Common myeloid progenitor, CD34-positive (primary cell): Measurements from ENCODE around the gene L3MBTL2.

Source experiments
- CTCF ChIA-PET: fragments of 350-600 bp; sonication (Branson Sonifier 250); formaldehyde crosslinking; loops from one replicate; lab custom pipeline; 2021; ENCODE audit warnings: antibody characterized with exemption; lab: Charles Lee
- POLR2A ChIA-PET: fragments of 350-600 bp; sonication (Branson Sonifier 250); formaldehyde crosslinking; loops from one replicate; lab custom pipeline; 2021; ENCODE audit warnings: antibody characterized with exemption; lab: Charles Lee
- DNase-seq, 3 donors: peaks; one replicate each; pipeline versions ENCODE4 v3.0.0 to v3.0.0-alpha.2; 2013
- H3K27ac ChIP-seq, 2 experiments: 1 replicate in 1 of 2; 2 replicates in 1 of 2; pipeline ENCODE4 v1.7.0; 2013; ENCODE audit warnings: inconsistent platforms in 2 of 2, low read length in 2 of 2, mild to moderate bottlenecking in 2 of 2, low read depth in 1 of 2, moderate library complexity in 1 of 2; ENCODE audit not compliant: severe bottlenecking in 2 of 2, insufficient read depth in 1 of 2, poor library complexity in 1 of 2
- H3K27me3 ChIP-seq, 5 experiments: replicated peaks in 2 of 5; 1 replicate in 3 of 5; 2 replicates in 2 of 5; pipeline versions ENCODE4 v1.6.1 to v1.7.0; 2013; ENCODE audit warnings: low read length in 4 of 5, mild to moderate bottlenecking in 2 of 5, moderate library complexity in 2 of 5, inconsistent platforms in 1 of 5; ENCODE audit not compliant: insufficient read depth in 5 of 5, control insufficient read depth in 4 of 5
- H3K36me3 ChIP-seq, 4 experiments: 1 replicate in 2 of 4; 2 replicates in 2 of 4; pipeline versions ENCODE4 v1.6.1 to v1.7.0; 2013; ENCODE audit warnings: low read length in 3 of 4, control low read depth in 1 of 4, mild to moderate bottlenecking in 1 of 4; ENCODE audit not compliant: control insufficient read depth in 4 of 4, insufficient read depth in 4 of 4
- H3K4me1 ChIP-seq, 4 experiments: 1 replicate in 3 of 4; 2 replicates in 1 of 4; pipeline versions ENCODE4 v1.6.1 to v1.7.1; 2013; ENCODE audit warnings: low read length in 3 of 4, mild to moderate bottlenecking in 3 of 4, control low read depth in 1 of 4, inconsistent platforms in 1 of 4, moderate library complexity in 1 of 4; ENCODE audit not compliant: control insufficient read depth in 4 of 4, insufficient read depth in 4 of 4; ENCODE audit errors: control extremely low read depth in 1 of 4
- H3K4me3 ChIP-seq, 7 experiments: 1 replicate in 4 of 7; 2 replicates in 3 of 7; pipeline versions ENCODE4 v1.5.1 to v1.7.0; 2013; ENCODE audit warnings: mild to moderate bottlenecking in 7 of 7, low read length in 6 of 7, moderate library complexity in 6 of 7, inconsistent platforms in 2 of 7, low read depth in 2 of 7, control low read depth in 1 of 7; ENCODE audit not compliant: insufficient read depth in 4 of 7, control insufficient read depth in 1 of 7; ENCODE audit errors: extremely low read depth in 1 of 7
- H3K9me3 ChIP-seq, 5 experiments: 1 replicate in 4 of 5; 2 replicates in 1 of 5; pipeline versions ENCODE4 v1.6.1 to v1.7.1; 2013; ENCODE audit warnings: low read length in 4 of 5, mild to moderate bottlenecking in 2 of 5, inconsistent platforms in 1 of 5, low read depth in 1 of 5, moderate library complexity in 1 of 5; ENCODE audit not compliant: control insufficient read depth in 4 of 5, insufficient read depth in 2 of 5; ENCODE audit errors: control extremely low read depth in 1 of 5
- WGBS: methylation state at CpG from one replicate; pipeline ENCODE4 v1.1.5; 2013; ENCODE audit not compliant: insufficient coverage; 5-methylcytosine and 5-hydroxymethylcytosine counted together

Gene L3MBTL2

DNA sequence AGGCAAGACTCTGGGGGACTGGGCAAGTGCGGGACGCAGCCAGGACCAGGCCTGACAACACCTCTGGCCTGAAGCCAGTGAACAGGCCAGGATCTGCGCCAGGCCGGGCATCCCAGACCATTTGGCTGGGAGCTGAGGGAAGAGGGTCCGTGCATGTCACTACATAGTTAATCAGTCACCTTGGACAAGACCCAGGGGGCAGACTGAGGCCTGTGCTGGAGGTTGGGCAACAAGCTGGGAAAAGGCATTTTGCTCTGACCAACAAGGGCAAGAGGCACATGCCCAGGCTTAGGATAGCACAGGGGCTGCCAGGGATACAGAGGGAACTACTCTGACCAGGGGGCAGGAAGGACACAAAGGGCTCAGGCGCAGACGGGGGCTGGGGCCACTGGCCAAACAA, 42.6 kb downstream of the L3MBTL2 start:
- DNase-seq: no peak
- no peaks in the 10 kb centered on the region for H3K4me1 ChIP-seq
- H3K9me3 ChIP-seq: no peaks in the 10 kb centered on the region
- ChIA-PET CTCF (interaction anchor here (1.1 kb wide), 1 partner anchor 9 kb away, joined by 4 read pairs; no protein-coding TSS in a partner anchor), POLR2A (no interaction called here)
- H3K27ac ChIP-seq: no peak overlapping the region
- no peaks in the 10 kb centered on the region for H3K27me3 ChIP-seq
- 97% methylated on average over 7 of the region's 7 CpGs for WGBS
- peaks cover 20 to 73% (median 51%) of the 10 kb centered on the region in 4 experiments for H3K36me3 ChIP-seq
- H3K4me3 ChIP-seq: no peak overlapping the region

DNA sequence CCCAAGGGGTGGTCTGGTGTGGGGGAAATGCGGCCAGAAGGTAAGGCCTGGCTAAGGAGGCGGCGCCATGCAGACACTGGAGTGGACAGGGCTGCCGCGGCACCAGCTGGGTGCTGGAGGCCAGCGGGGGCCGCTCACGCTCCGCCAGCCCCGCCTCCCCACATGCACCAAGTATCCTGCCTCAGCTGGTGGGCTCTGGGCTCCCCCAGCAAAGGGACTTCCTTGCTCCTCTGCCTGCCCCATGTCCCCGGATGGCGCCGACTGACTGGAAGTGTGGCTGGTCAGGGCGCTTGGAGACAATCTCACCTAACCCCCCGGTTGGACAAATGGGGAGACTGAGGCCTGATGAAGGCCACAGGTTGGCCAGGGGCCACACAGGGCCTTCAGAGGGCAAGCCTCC, 43.2 kb downstream of the L3MBTL2 start:
- CTCF ChIA-PET: no interaction called here
- peaks cover 22 to 79% (median 58%) of the 10 kb centered on the region in 4 experiments for H3K36me3 ChIP-seq

GRCh38 chr22:41248758-41249157, 43.6 kb downstream of the L3MBTL2 start:
- peaks cover 23 to 82% (median 62%) of the 10 kb centered on the region in 4 experiments for H3K36me3 ChIP-seq
- ChIA-PET POLR2A (interaction anchor here (0.5 kb wide), 1 partner anchor 65 kb away, joined by 3 read pairs; no protein-coding TSS in a partner anchor), CTCF (interaction anchor here (0.8 kb wide), 1 partner anchor 11 kb away, joined by 3 read pairs; no protein-coding TSS in a partner anchor)
- 97% methylated on average over 8 of the region's 10 CpGs for WGBS
- no peaks in the 10 kb centered on the region for H3K9me3 ChIP-seq
- H3K27ac ChIP-seq: no peak overlapping the region
- no peak overlapping the region for H3K4me3 ChIP-seq
- DNase-seq: no peak
- no peaks in the 10 kb centered on the region for H3K27me3 ChIP-seq
- no peaks in the 10 kb centered on the region for H3K4me1 ChIP-seq

More for the DNA sequence above, 43.2 kb downstream of the L3MBTL2 start:
- Histone ChIP-seq H3K27me3 (no peaks in the 10 kb centered on the region), H3K4me1 (no peaks in the 10 kb centered on the region), H3K27ac (no peak overlapping the region), H3K4me3 (no peak overlapping the region), H3K9me3 (no peaks in the 10 kb centered on the region)
- POLR2A ChIA-PET: interaction anchor here (0.5 kb wide), 1 partner anchor 65 kb away, joined by 3 read pairs; no protein-coding TSS in a partner anchor
- DNase-seq: no peak
- 97% methylated on average over 13 of the region's 15 CpGs for WGBS

GRCh38 chr22:41249442-41249841, 44.3 kb downstream of the L3MBTL2 start:
- Histone ChIP-seq H3K9me3 (no peaks in the 10 kb centered on the region), H3K27me3 (no peaks in the 10 kb centered on the region), H3K4me1 (no peaks in the 10 kb centered on the region), H3K36me3 (peaks cover 23 to 87% (median 68%) of the 10 kb centered on the region in 4 experiments), H3K4me3 (no peak overlapping the region), H3K27ac (no peak overlapping the region)
- POLR2A ChIA-PET: no interaction called here
- CTCF ChIA-PET: interaction anchor here (0.8 kb wide), 1 partner anchor 12 kb away, joined by 3 read pairs; no protein-coding TSS in a partner anchor
- DNase-seq: no peak
- WGBS: 98% methylated on average over 12 of the region's 14 CpGs

- WGBS: 97% methylated on average over 10 of the region's 12 CpGs
- Histone ChIP-seq H3K27ac (no peak overlapping the region), H3K27me3 (no peaks in the 10 kb centered on the region), H3K36me3 (peaks cover 23 to 88% (median 68%) of the 10 kb centered on the region in 4 experiments), H3K4me3 (no peak overlapping the region), H3K9me3 (no peaks in the 10 kb centered on the region), H3K4me1 (no peaks in the 10 kb centered on the region)
- ChIA-PET CTCF (no interaction called here), POLR2A (no interaction called here)
- DNase-seq: no peak
Measured at GRCh38 chr22:41250127-41250526, 45.0 kb downstream of the L3MBTL2 start.

- Histone ChIP-seq H3K27me3 (no peaks in the 10 kb centered on the region), H3K27ac (no peak overlapping the region), H3K36me3 (peaks cover 25 to 89% (median 73%) of the 10 kb centered on the region in 4 experiments), H3K4me3 (no peak overlapping the region), H3K4me1 (no peaks in the 10 kb centered on the region), H3K9me3 (no peaks in the 10 kb centered on the region)
- DNase-seq: no peak
- 95% methylated on average over 8 of the region's 8 CpGs for WGBS
- ChIA-PET CTCF (no interaction called here), POLR2A (interaction anchor here (0.6 kb wide), 1 partner anchor 116 kb away, joined by 3 read pairs; no protein-coding TSS in a partner anchor)
Measured at GRCh38 chr22:41252365-41252764, 47.3 kb downstream of the L3MBTL2 start.

DNA sequence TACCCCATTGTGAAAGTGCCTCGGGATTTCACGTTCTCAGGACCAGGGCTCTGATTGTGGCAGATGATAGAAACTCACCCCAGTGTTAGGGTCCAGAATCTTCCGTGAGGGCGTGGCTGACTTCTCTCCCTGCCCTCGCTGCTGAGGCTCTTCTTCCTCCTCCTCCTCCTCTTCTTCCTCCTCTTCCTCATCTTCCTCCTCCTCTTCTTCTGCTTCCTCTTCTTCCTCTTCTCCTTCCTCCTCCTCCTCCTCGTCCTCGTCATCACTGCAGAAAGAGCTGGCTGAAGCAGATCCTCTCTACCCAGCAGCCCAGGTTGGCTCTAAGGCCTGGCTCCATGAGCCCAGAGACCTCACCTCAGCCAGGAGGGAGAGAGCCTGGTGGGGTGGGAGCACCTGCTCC, 49.1 kb downstream of the L3MBTL2 start:
- no peak for DNase-seq
- CTCF ChIA-PET: interaction anchor here (1.2 to 1.7 kb wide), 3 partner anchors 9 to 37 kb away, joined by 3 to 5 read pairs (median 4); no protein-coding TSS in a partner anchor
- peaks cover 21 to 88% (median 75%) of the 10 kb centered on the region in 4 experiments for H3K36me3 ChIP-seq
- H3K9me3 ChIP-seq: no peaks in the 10 kb centered on the region
- no peaks in the 10 kb centered on the region for H3K4me1 ChIP-seq
- no peak overlapping the region for H3K4me3 ChIP-seq
- WGBS: 100% methylated on average over 7 of the region's 7 CpGs
- H3K27me3 ChIP-seq: no peaks in the 10 kb centered on the region
- POLR2A ChIA-PET: no interaction called here
- H3K27ac ChIP-seq: no peak overlapping the region
